Measurements from ENCODE around the gene PCDHB7. TPM values are rescaled to one million over a fixed set of nuclear protein-coding genes. Genes with fewer than 3 reads are reported as not detected.
"Not testable (repeated sequence)": the region's sequence is repeated elsewhere in the genome, so short reads cannot be mapped to it uniquely, and the experiment has no call there.

Gene PCDHB7
- total RNA-seq, 4 donors from 2014 or later, result 0.49 to 1.2 (median 0.78) TPM

GRCh38 chr5:141223112-141223783, 50.8 kb downstream of the PCDHB7 start, which contains the start of gene PCDHB14:
PCDHB14 (plus strand) TSS chr5:141223343; CDS start chr5:141223506, 163 bp downstream.
- no peaks in the 10 kb centered on the region for H3K36me3 ChIP-seq
- H3K4me1 ChIP-seq, result no peaks in the 10 kb centered on the region
- peak within 1 kb of the TSS; percentile 27 for H3K4me3 ChIP-seq
- peaks cover 24% of the 10 kb centered on the region for H3K9me3 ChIP-seq
- TF ChIP-seq CTCF (IDR thresholded peaks at IDR 0.05) (no peak), EP300 (IDR thresholded peaks at IDR 0.05) (no peak), POLR2A (IDR thresholded peaks at IDR 0.05) (no peak), POLR2AphosphoS5 (IDR thresholded peaks at IDR 0.05) (no peak)
- no peaks in the 10 kb centered on the region for H3K27me3 ChIP-seq
- no peak for DNase-seq (ENCODE audit: low spot score in 2 of 2)
- WGBS, result 39% methylated on average over 15 of the region's 15 CpGs
- no peak within 1 kb of the TSS for H3K27ac ChIP-seq

GRCh38 chr5:141224844-141225243, 52.4 kb downstream of the PCDHB7 start:
- not testable (repeated sequence) for H3K4me1 ChIP-seq; H3K27me3 ChIP-seq; DNase-seq (ENCODE audit: low spot score in 2 of 2); H3K27ac ChIP-seq; H3K4me3 ChIP-seq; H3K36me3 ChIP-seq
- WGBS, result 17% methylated on average over 10 of the region's 40 CpGs
- H3K9me3 ChIP-seq, result peaks cover 20% of the 10 kb centered on the region

- H3K4me3 ChIP-seq; H3K27me3 ChIP-seq; DNase-seq (ENCODE audit: low spot score in 2 of 2); H3K27ac ChIP-seq; H3K4me1 ChIP-seq; H3K36me3 ChIP-seq: not testable (repeated sequence)
- H3K9me3 ChIP-seq, result peaks cover 21% of the 10 kb centered on the region
- 47% methylated on average over 22 of the region's 30 CpGs for WGBS
Observed at GRCh38 chr5:141225421-141225820, 53.0 kb downstream of the PCDHB7 start.

Other genes with a start within 250 kb of the PCDHB7 start
- gene PCDHAC1, start 246.3 kb upstream of the PCDHB7 start, total RNA-seq, result under 1 TPM in 3 of 4 donors, not detected in 1; 0.11 to 0.64 (median 0.18) TPM
- gene PCDHAC2, start 206.2 kb upstream of the PCDHB7 start, total RNA-seq, result under 1 TPM in 1 of 4 donors, not detected in 3; 0.13 TPM
- not detected for gene PCDHB1, start 121.3 kb upstream of the PCDHB7 start, total RNA-seq
- 1 to 10 TPM; 2.2 to 5.4 (median 4.2) TPM for gene PCDHB2, start 78.0 kb upstream of the PCDHB7 start, total RNA-seq
- 1 to 10 TPM; 1.1 to 2.5 (median 2.0) TPM for gene PCDHB3, start 72.2 kb upstream of the PCDHB7 start, total RNA-seq
- 1 to 10 TPM; 1.8 to 5.6 (median 2.0) TPM for gene PCDHB4, start 50.8 kb upstream of the PCDHB7 start, total RNA-seq
- gene PCDHB5, start 37.4 kb upstream of the PCDHB7 start, total RNA-seq, result 1 to 10 TPM in 2 of 4 donors, under 1 TPM in 2; 0.72 to 6.2 (median 1.9) TPM
- 1 to 10 TPM in 2 of 4 donors, under 1 TPM in 1, not detected in 1; 0.76 to 2.2 (median 1.7) TPM for gene PCDHB6, start 22.6 kb upstream of the PCDHB7 start, total RNA-seq
- gene PCDHB8, start 5.1 kb downstream of the PCDHB7 start, total RNA-seq, result under 1 TPM in 3 of 4 donors, not detected in 1; 0.62 to 0.93 (median 0.68) TPM
- gene PCDHB16, start 9.7 kb downstream of the PCDHB7 start, total RNA-seq, result 1 to 10 TPM; 2.9 to 4.8 (median 3.2) TPM
- 1 to 10 TPM; 1.1 to 3.2 (median 2.5) TPM for gene PCDHB9, start 14.5 kb downstream of the PCDHB7 start, total RNA-seq
- gene PCDHB10, start 19.7 kb downstream of the PCDHB7 start, total RNA-seq, result 1 to 10 TPM in 3 of 4 donors, under 1 TPM in 1; 0.60 to 1.4 (median 1.2) TPM
- 1 to 10 TPM in 3 of 4 donors, under 1 TPM in 1; 0.98 to 2.8 (median 1.2) TPM for gene PCDHB11, start 27.0 kb downstream of the PCDHB7 start, total RNA-seq
- gene PCDHB12, start 36.1 kb downstream of the PCDHB7 start, total RNA-seq, result 1 to 10 TPM in 1 of 4 donors, under 1 TPM in 3; 0.83 to 2.2 (median 0.95) TPM
- gene PCDHB13, start 41.3 kb downstream of the PCDHB7 start, total RNA-seq, result 1 to 10 TPM; 5.9 to 10.0 (median 6.2) TPM
- 1 to 10 TPM; 2.5 to 6.5 (median 6.0) TPM for gene PCDHB14, start 50.7 kb downstream of the PCDHB7 start, total RNA-seq
- 1 to 10 TPM in 3 of 4 donors, under 1 TPM in 1; 0.68 to 2.3 (median 1.6) TPM for gene PCDHB15, start 72.8 kb downstream of the PCDHB7 start, total RNA-seq
- 1 to 10 TPM in 2 of 4 donors, under 1 TPM in 2; 0.57 to 4.5 (median 0.99) TPM for gene SLC25A2, start 131.4 kb downstream of the PCDHB7 start, total RNA-seq
- gene TAF7, start 148.1 kb downstream of the PCDHB7 start, total RNA-seq, result 10 to 100 TPM; 47.3 to 70.3 (median 62.7) TPM
- under 1 TPM; 0.26 to 0.38 (median 0.33) TPM for gene PCDHGA1, start 157.9 kb downstream of the PCDHB7 start, total RNA-seq
- 1 to 10 TPM; 2.0 to 3.4 (median 2.9) TPM for gene PCDHGA2, start 166.1 kb downstream of the PCDHB7 start, total RNA-seq
- 1 to 10 TPM; 1.3 to 2.3 (median 1.7) TPM for gene PCDHGA3, start 171.2 kb downstream of the PCDHB7 start, total RNA-seq
- gene PCDHGB1, start 177.5 kb downstream of the PCDHB7 start, total RNA-seq, result 1 to 10 TPM; 1.2 to 4.3 (median 2.8) TPM
- 1 to 10 TPM; 2.0 to 5.6 (median 3.2) TPM for gene PCDHGA4, start 182.4 kb downstream of the PCDHB7 start, total RNA-seq
- 1 to 10 TPM; 2.6 to 6.5 (median 3.8) TPM for gene PCDHGB2, start 187.3 kb downstream of the PCDHB7 start, total RNA-seq
- 1 to 10 TPM; 1.5 to 4.0 (median 2.7) TPM for gene PCDHGA5, start 191.5 kb downstream of the PCDHB7 start, total RNA-seq
- 1 to 10 TPM; 4.3 to 9.7 (median 7.5) TPM for gene PCDHGB3, start 197.6 kb downstream of the PCDHB7 start, total RNA-seq
- gene PCDHGA6, start 201.2 kb downstream of the PCDHB7 start, total RNA-seq, result 1 to 10 TPM; 3.3 to 7.3 (median 5.3) TPM
- gene PCDHGA7, start 210.1 kb downstream of the PCDHB7 start, total RNA-seq, result 1 to 10 TPM; 2.7 to 5.6 (median 4.5) TPM
- 10 to 100 TPM in 1 of 4 donors, 1 to 10 TPM in 3; 4.1 to 10.3 (median 7.2) TPM for gene PCDHGB4, start 215.1 kb downstream of the PCDHB7 start, total RNA-seq
- gene PCDHGA8, start 220.0 kb downstream of the PCDHB7 start, total RNA-seq, result 1 to 10 TPM; 1.1 to 5.1 (median 2.1) TPM
- gene PCDHGB5, start 225.3 kb downstream of the PCDHB7 start, total RNA-seq, result 10 to 100 TPM; 13.3 to 27.4 (median 15.3) TPM
- 10 to 100 TPM in 1 of 4 donors, 1 to 10 TPM in 3; 4.9 to 20.8 (median 7.9) TPM for gene PCDHGA9, start 230.1 kb downstream of the PCDHB7 start, total RNA-seq
- 10 to 100 TPM in 1 of 4 donors, 1 to 10 TPM in 3; 4.5 to 13.8 (median 8.2) TPM for gene PCDHGB6, start 235.4 kb downstream of the PCDHB7 start, total RNA-seq
- 10 to 100 TPM in 2 of 4 donors, 1 to 10 TPM in 2; 7.0 to 23.6 (median 10.3) TPM for gene PCDHGA10, start 240.3 kb downstream of the PCDHB7 start, total RNA-seq
- 10 to 100 TPM in 2 of 4 donors, 1 to 10 TPM in 2; 9.2 to 18.3 (median 9.9) TPM for gene PCDHGB7, start 245.0 kb downstream of the PCDHB7 start, total RNA-seq
- 10 to 100 TPM in 1 of 4 donors, 1 to 10 TPM in 3; 3.4 to 14.3 (median 6.9) TPM for gene PCDHGA11, start 248.4 kb downstream of the PCDHB7 start, total RNA-seq

Data from suprapubic skin (tissue), 4 donors.